NCI-H69 (cell line): Measurements from ENCODE around the gene UPF3A.
"Not testable (repeated sequence)": the region's sequence is repeated elsewhere in the genome, so short reads cannot be mapped to it uniquely, and the experiment has no call there.

Experiments
- DNase-seq: peaks from one replicate; lab custom pipeline; 2025; lab: John Stamatoyannopoulos, UW

Gene UPF3A

DNA sequence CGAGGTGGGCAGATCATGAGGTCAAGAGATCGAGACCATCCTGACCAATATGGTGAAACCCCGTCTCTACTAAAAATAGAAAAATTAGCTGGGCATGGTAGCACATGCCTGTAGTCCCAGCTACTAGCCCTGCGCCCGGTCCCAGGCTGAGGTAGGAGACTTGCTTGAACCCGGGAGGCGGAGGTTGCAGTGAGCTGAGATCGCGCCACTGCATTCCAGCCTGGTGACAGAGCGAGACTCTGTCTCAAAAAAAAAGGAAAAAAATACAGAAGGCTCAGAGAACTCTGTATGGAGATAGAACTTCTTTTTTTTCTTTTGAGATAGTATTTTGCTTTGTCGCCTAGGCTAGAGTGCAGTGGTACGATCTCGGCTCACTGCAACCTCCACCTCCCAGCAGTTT lies 17.1 kb upstream of the UPF3A start:
- not testable (repeated sequence) for DNase-seq

- no peak for DNase-seq
These were observed 16.4 kb upstream of the UPF3A start for GRCh38 chr13:114264886-114265611.

- no peak for DNase-seq
These were observed 15.2 kb upstream of the UPF3A start for GRCh38 chr13:114266241-114266640.

DNA sequence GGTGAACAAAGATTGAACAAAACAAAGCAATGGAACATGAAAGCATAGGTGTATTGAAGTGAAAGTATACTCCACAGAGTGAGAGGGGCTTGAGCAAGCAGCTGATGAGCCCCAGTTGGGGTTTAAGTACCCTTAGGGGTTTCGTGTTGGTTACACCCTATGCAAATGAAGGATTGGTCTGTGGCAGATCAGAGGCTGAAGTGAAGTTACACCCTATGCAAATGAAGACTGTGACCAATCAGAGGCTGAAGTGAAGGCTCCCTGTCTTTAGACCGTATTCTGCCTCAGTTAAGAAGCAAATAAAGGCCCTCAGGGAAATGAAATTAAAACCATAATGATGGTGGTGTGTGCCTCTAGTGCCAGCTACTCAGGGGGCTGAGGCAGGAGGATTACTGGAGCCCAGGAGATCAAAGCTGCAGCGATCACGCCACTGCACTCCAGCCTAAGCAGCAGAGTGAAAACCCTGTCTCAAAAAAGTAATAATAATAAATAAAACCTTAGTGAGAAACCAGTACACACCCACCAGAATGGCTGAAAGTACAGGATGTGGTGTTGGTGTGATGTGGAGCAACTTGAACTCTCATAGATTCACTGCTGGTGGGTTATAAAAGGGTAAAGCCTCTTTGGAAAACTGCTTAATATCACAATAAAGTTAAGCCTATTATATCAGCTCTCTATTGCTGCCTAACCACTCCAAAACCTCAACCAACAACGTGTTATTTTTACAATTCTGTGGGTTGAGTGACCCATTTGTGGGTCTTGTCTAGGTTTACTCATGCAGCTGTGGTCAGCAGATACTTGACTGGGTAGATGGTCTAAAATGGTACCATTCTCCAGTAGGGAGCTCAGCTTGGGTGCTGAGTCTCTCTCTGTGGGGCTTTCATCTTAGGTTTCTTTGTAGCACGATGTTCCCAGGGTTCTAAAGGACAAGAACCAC lies 12.8 kb upstream of the UPF3A start:
- DNase-seq, result peak; percentile 36

- no peak for DNase-seq
These were observed 12.1 kb upstream of the UPF3A start for GRCh38 chr13:114269281-114269770.

GRCh38 chr13:114272977-114273376 lies 8.4 kb upstream of the UPF3A start:
- no peak for DNase-seq

DNA sequence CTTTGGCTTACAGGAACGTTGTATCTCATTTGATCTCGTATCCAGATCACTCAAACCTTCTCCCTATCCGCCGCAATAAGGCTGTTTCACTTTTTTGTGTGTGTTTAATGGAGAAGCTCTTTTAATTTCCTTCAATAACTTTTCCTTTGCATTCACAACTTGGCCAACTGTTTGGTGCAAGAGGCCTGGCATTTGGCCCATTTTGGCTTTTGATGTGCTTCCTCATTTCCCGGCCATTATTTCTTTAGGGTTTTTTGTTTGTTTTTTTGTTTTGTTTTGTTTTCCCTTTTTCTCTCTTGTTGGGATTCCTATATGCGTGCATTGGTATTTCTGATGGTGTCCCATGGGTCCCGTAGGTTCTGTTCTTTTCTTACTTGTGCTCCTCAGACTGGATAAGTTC lies 6.1 kb upstream of the UPF3A start:
- DNase-seq, result no peak

- DNase-seq, result no peak
These were observed 2.3 kb upstream of the UPF3A start for GRCh38 chr13:114279146-114279545.

DNA sequence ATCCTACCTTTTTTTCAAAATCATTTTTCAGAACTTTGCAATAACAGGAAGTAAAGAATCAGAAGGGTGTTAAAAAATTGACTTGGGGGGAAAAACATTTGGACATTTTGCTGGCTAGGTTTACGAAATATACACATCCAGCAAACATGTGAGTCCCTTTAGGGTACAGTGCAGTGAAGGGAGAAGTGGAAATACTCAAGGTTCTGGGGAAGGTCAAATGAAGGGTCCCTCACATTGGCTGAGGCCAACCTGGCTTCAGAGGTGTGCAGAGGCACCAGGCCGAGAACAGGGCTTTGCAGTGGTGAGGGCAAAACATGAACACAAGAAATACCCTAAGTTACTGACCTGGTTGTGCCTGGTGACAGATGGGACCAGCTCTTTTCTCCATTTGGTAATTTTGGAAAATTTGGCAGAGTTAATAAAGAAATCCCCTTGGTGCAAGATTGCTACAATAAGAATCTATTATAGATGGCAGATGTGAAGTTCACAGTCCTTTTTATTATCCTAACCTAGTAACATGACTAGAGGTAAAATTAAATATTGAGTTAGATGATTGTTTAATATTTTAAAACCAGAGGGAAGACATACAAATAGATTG lies 1.5 kb upstream of the UPF3A start:
- peak; percentile 33 for DNase-seq

GRCh38 chr13:114282041-114282670 lies 755 bp downstream of the UPF3A start:
- peak; percentile 99 for DNase-seq

- DNase-seq, result no peak
These were observed 2.2 kb downstream of the UPF3A start for GRCh38 chr13:114283576-114283975.

GRCh38 chr13:114284680-114285079 lies 3.3 kb downstream of the UPF3A start:
- no peak for DNase-seq

GRCh38 chr13:114285166-114285808 lies 3.9 kb downstream of the UPF3A start:
- no peak for DNase-seq

DNA sequence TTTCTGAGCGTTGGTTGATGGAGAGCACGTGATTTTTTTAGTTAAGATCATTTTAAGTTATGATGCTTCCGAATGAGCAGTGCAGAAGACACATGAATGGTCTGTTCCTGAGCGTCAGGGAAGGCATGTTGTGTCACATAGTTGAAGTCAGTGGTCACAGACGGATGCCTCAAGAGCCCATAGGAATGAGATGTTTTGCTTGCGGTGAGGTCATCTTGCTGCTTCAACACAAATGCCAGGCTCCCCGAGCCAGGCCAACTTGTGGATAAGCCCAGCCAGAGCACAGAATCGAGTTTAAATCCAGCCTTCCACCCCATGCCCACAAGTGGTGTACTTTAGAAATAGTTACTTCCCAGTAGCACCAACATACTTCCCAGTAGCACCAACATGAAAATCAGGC lies 5.4 kb downstream of the UPF3A start:
- no peak for DNase-seq

DNA sequence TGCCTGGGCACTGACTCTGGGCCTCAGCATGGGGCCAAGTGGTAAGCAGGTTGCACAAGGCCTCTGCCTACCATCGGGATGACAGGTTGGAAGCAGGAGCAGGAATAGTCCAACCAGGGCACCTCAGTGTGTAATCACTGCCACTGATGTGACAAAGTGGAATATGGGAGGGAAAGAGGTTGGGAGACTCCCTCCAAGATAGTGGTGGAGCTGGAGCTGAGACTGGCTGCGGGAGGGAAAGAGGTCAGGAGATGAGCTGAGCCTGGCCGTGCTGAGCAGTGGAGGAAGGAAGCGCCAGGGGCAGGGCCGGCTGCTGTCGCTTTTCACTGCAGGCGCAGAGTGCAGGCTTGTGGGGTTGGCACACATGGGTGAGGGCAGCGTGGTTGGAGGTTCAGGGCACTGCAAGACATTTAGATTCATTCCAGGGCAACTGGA lies 6.8 kb downstream of the UPF3A start:
- DNase-seq, result no peak

DNA sequence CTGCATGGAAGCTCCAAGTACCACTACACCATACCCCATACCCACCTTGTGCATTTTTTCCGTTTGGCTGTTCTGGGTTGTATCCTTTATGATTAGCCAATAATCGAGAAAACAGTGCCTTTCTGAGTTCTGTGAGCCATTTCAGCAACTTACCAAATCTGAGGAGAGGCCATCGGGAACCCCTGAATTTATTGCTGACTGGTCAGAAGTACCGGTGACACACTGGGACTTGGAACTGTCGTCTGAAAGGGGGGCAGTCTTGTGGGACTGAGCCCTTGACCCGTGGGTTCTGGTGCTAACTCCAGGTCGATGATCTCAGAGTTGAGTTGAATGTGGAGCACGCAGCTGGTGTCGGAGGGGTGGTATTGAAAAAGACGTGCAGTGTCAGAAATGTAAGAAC lies 15.0 kb downstream of the UPF3A start:
- DNase-seq, result no peak

DNA sequence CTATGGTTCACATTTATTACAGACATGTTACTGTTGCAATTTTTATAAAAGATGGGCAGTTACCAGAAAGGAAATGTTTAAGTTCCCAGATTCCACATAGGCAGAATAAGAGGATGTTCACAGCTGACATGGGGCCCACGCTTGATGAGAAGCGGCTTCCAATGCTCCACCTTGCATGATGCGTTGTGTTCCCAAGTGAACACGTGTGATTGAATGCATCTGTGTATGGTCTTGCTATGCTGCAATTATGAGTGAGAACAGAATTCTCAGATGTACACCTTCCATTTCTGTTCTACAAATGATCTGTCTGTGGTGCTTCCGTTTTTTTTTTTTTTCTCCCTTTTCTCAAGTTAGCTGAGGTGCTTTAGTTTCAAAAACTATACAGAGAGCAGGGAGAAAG lies 15.5 kb downstream of the UPF3A start:
- no peak for DNase-seq

- DNase-seq, result no peak
These were observed 17.5 kb downstream of the UPF3A start for GRCh38 chr13:114298866-114299265.

DNA sequence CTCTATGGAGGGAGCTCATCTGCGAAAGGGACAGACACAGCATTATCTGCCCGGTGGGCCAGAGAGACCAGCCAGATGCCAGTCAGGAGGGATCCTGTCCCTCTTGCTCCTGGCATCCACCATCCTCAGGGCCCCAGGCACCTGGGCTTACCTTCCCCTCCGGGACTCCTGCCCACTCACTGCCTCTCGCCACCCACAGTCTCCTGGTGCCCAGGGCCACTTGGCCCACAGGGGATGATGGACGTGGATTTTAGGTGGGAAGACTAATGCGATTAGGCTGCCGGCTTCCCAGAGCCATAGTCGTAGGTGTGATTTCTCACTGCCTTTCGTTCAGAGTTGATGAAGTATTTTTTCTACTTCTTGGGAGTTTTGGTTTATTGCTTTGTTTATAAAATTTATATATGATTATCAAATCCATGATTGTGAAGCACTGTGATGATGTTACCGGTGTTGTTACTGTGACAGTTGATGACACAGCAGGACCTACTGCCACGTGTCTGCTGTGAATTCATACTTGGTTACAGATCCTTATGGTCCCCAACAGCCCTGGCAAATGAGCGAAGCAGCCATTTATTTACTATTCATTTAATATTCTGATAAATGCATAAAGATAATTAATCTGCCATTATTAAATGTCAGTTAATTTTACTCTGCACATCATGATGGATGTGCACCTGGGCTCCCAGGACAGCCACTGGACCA lies 18.4 kb downstream of the UPF3A start:
- DNase-seq, result no peak

GRCh38 chr13:114303700-114304327 lies 22.4 kb downstream of the UPF3A start:
- no peak for DNase-seq
